GM12892 (cell line): ENCODE results near the gene EXOC4.
A peak's percentile ranks its signal among the peaks of the same experiment; 100 is the strongest.
"Not testable (repeated sequence)": the region's sequence is repeated elsewhere in the genome, so short reads cannot be mapped to it uniquely, and the experiment has no call there.

Source experiments
- DNase-seq: peaks from one replicate; pipeline ENCODE4 v3.0.0; 2011; ENCODE audit not compliant: insufficient read length
- FAIRE-seq: peaks from 2 replicates; lab custom pipeline; 2011; peaks lifted over from hg19 to GRCh38; lab: Jason Lieb, UNC
- POLR2A ChIP-seq: IDR thresholded peaks from 2 replicates; pipeline ENCODE4 v1.6.1; 2011; ENCODE audit warnings: low read depth, low read length, control low read depth
- POLR2AphosphoS5 ChIP-seq: IDR thresholded peaks from 2 replicates; pipeline ENCODE4 v1.6.1; 2011; ENCODE audit warnings: low read depth, low read length, control low read depth
- TAF1 ChIP-seq: IDR thresholded peaks from 2 replicates; pipeline ENCODE4 v1.6.1; 2011; ENCODE audit warnings: low read depth, mild to moderate bottlenecking, control low read depth, low read length, borderline replicate concordance

EXOC4 gene

DNA sequence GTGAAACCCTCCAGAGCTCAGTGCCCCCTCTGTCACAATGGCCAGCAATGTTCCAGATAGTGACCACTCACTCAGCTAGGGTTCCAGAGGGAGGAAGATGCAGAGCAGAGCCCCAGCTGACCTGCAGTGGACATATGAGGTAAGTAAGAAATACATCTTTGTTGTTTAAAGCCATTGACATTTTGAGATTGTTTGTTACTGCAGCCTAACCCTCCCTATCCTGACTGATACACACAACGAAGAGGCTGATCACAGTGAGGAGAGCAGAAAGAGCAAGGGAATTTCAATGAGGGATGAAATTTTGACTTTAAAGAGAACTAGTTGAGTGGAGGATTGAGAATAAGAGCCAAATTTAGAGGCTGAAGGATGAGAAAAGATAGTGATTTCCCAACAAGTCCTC is 822.9 kb downstream of the EXOC4 start:
- no peak for DNase-seq
- TF ChIP-seq TAF1 (no peak), POLR2AphosphoS5 (no peak), POLR2A (no peak)
- no peak for FAIRE-seq

DNA sequence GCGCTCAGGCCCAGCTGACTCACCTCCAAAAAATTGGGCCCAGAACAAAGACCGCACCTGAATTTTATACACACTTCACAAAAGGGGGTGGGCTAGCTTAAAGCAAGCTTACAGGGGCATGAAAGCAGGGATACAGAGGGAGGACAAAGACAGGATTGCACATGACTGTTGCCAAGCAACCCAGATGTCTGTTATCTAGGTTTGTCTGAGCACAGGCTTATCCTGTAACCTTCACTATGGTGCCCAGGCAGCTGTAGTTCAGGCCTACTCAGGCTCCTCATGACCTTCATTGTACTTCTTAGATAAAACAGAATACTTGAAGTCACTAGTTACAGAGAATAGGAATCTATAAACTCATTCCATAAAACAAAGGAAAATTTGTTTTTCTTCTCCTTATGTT is 824.7 kb downstream of the EXOC4 start:
- not testable (repeated sequence) for FAIRE-seq, DNase-seq

DNA sequence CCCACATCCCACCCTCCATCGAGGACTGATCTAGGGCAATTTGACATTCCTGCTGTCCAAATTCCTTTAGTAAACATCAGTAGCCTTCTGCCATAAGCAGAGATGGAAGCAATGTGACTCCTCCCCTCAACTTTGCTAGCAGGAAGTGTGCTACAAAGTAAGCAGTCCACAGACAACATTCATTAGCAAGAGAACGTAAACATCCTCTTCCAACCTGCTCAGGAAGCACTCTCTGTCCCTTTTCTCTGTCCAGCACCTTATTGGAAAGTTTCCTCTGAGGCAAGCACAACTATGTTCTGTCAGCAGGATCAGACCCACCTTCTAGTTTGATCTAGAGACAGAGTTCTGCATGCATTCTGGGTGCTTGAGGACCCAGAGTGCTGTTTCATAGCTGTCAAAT is 826.1 kb downstream of the EXOC4 start:
- no peak for TF ChIP-seq POLR2AphosphoS5
- TF ChIP-seq POLR2A: no peak
- TF ChIP-seq TAF1: no peak
- DNase-seq (no peak), FAIRE-seq (peak; percentile 53)

DNA sequence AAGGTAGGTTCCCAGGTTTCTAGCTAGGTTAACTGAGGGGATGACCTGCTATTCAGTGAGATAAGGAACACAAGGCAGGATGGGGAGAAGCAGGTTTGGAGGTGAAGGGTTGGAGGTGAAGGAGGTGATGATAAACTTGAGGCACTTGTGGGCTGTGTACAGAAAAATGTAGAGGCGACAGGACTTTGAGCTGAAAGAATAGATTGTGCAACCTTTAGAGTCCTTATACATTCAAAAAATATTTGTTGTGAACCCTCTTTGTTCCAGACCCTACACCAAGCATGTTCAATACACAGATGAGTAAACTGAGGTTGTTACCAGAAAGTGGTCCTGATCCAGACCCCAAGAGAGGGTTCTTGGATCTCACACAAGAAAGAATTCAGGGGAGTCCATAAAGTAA is 828.8 kb downstream of the EXOC4 start:
- no peak for FAIRE-seq
- DNase-seq: no peak
- no peak for TF ChIP-seq TAF1
- no peak for TF ChIP-seq POLR2A
- no peak for TF ChIP-seq POLR2AphosphoS5

DNA sequence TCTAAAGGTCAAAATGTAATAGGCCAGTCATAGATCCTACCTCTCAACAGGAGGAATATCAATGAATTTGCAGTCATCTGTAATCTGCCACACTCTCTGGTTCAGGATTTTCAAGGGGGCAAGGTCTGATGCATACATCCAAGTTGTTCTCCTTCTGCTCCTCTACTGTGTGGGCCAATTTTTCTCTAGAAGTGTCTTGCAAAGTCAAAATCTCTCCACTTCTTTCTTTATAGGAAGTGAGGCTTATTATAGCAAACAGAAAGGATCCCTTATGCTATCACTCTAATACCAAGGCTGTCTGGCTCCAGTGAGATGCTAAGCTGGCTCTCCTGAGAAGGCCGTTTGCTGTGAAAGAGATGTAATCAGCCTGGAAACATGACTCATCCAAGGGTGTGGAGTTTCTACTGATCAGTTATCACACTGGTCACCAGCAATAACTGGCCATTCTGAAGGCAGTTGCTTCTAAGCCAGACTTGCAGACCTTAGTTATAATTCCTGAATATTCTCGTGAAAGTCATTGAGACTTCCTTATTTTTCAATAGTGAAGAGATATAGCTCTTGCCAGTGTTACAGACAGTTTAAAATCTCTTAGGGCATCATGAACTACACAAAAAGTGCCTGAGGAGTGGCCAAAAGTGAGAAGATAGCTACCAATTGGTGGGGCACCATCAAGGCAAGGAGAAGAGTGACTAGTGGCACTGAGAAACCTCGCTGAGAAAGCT is 831.0 kb downstream of the EXOC4 start:
- no peak for TF ChIP-seq POLR2AphosphoS5
- no peak for TF ChIP-seq POLR2A
- no peak for TF ChIP-seq TAF1
- FAIRE-seq (no peak), DNase-seq (no peak)

DNA sequence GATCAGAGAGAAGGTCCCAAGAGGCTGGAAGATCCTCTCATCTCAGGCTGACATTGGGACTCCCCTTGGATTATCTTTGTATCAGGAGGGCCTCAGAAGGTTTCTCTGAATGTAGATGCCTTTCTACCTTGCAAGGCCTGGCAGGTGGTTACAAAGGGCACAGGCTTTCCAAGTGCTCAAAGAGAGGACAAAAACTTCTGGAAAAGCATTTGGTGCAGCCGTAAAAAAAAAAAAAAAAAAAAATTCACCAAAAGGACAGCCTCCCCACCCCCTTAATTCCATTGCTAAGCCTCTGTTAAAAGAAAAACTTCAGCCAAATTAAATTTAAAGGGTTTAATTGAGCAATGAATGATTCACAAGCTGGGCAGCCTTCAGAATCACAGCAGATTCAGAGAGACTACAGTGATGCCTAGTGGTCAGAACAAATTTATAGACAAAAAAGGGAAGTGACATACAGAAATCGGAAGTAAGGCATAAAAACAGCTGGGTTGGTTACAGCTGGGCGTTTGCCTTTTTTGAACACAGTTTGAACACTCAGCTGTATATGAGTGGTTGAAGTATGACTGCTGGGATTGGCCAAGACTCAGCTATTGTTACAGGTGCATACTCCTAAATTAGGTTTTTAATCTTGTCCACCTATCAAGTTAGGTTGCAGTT is 831.7 kb downstream of the EXOC4 start:
- FAIRE-seq (no peak), DNase-seq (no peak)
- TF ChIP-seq POLR2A (no peak), TAF1 (no peak), POLR2AphosphoS5 (no peak)

DNA sequence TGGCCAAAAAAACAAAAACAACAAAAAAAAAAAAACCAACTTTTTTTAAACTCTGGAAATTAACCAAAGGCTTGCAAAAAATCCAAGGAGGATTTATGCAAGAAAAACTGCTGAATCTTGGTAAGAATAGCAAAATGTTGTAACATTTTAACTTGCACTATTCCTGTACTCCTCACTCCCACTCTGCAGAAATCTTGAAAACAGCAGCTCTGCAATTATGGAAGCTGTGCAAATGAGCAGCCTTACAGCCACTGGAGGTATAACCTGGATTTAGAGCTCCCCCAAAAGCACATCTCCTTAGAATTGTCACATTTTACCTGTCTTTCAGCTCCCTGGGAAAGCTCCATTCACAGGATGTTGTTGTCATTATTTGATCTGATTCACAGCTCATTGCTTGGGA is 832.4 kb downstream of the EXOC4 start:
- FAIRE-seq (no peak), DNase-seq (no peak)
- TF ChIP-seq POLR2A (no peak), TAF1 (no peak), POLR2AphosphoS5 (no peak)

DNA sequence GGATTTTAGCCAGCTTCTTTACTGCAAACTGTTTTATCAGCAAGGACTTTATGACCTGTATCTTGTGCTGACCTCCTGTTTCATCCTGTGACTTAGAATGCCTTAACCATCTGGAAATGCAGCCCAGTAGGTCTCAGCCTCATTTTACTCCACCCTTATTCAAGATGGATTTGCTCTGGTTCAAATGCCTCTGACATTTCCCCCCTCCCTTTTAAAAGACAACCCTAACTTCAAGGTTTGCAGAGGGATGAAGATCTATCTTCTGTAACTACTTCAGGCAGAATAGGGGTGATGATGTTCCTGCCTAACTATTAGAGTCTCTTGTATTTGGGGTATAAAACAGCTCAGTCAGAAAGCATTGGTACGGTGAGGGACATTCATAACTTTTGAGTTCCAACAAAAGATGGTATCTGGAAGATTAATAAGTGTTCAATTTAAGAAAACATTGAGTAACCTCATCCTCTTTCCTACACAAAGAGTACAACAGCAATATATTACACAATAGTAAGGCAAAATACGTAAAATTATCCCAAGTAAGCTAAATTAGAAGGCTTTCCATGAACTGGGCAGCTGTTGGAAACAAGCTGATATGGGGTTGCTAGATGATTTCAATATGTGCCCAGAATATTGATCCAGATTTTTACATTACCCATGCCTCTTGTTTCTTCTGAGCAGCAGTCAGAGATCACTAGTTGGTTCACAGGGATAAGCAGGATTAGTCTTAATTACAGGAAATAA is 834.3 kb downstream of the EXOC4 start:
- FAIRE-seq (no peak), DNase-seq (no peak)
- TF ChIP-seq POLR2AphosphoS5 (no peak), POLR2A (no peak), TAF1 (no peak)

DNA sequence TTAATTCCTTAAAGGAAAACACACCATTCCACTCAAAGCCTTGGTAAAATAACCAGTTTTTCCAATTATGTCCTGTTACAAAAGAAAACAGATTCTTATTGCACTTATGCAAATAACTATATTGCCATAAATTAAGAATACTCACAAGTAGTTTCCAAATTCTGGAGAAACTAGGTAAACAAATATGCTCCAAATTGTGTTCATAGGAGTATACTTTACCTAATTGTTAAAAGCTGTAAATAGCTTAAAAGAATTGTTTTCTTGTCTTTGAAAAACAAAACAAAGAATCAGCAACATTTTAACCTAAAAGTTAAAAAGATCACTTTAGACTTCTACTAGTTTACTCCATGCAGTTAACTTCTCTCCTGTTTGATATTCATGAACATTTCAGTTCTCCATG is 835.3 kb downstream of the EXOC4 start:
- FAIRE-seq (no peak), DNase-seq (no peak)
- TF ChIP-seq POLR2AphosphoS5: no peak
- no peak for TF ChIP-seq POLR2A
- TF ChIP-seq TAF1: no peak

DNA sequence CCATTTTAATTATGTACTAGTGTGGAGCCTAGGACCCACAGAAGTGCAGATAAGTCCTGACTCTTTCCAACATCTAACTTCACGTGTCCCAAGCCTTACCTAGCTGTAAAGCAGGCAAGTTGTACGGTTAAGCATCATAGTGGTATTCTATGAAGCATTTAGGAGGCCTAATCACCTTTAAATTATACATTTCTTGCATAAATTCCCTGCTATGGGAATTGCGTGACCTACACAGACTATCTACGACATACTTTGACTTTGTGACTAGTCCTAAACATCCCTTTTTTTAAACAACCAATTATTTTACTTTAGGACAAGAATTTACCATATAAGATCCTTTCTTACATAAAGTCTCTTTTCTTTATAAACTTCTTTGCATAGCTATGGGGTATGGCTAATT is 836.6 kb downstream of the EXOC4 start:
- TF ChIP-seq POLR2AphosphoS5: no peak
- FAIRE-seq (no peak), DNase-seq (no peak)

DNA sequence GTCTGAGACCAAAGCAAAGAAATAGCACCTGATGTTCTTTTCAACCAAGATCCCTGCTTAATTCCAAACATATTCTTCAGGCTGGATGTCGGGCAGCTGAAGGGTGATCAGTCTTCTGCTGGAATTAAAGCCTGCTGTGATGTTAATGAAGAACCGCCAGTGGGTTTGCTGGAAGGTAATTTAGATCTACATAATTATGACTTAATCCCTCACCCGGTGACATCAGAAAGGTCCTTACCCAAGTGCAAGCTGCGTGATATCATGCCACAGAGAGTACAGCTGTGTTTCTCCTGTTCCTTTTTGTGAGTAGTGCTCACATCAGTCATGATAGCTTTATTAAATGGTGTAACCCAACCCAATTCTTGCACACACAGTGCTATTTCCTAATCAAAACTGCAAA is 845.2 kb downstream of the EXOC4 start:
- FAIRE-seq: no peak
- no peak for TF ChIP-seq POLR2AphosphoS5
- no peak for TF ChIP-seq TAF1
- TF ChIP-seq POLR2A: no peak
- no peak for DNase-seq

DNA sequence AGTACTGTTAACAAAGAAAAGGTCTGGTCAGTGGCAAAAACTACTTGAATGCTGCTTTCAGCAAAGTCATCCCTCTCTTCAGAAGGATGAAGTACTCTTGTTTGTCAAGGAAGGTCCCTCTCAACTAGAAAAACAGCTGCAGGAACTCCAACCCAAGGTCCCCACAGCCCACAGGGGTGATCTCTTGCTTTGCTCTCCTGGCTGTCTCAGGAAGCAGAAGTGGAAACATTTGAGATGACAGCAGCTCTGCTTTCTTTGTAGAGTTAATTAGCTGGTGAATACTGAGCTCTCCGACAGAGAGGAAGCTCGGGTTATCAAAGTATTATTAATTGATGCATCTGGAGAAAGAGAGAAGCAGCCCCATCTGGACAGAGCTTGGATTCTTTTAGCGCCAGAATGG is 848.8 kb downstream of the EXOC4 start:
- TF ChIP-seq TAF1 (no peak), POLR2AphosphoS5 (no peak), POLR2A (no peak)
- FAIRE-seq (no peak), DNase-seq (no peak)

DNA sequence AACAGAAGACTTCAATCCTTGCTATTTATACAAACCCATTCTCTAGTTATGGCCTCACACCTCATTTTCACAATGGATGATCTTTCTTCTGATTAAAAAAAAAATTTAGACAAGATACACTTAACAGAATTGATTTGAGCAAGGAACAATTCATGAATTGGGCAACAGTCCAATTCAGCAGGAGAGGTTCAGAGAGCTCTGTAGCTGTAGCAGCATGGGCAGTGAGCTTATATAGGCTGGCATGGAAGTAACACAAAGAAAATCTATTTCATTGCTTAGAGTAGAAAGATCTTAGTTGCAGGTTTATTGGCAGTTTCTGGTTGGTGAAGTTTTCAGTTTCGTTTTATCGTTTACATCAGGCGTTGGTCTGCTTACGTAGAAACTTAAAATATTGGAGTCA is 851.3 kb downstream of the EXOC4 start:
- no peak for TF ChIP-seq POLR2A
- TF ChIP-seq TAF1: no peak
- no peak for TF ChIP-seq POLR2AphosphoS5
- no peak for DNase-seq
- no peak for FAIRE-seq
